CD4-positive, alpha-beta T cell (primary cell): ENCODE results near the gene ZWILCH. TPM values are rescaled to one million over a fixed set of nuclear protein-coding genes. Genes with fewer than 3 reads are reported as not detected.

Experiments used
- ATAC-seq: fragments of 200-7000 bp; cut with Tn5 transposase; one replicate; pipeline ENCODE4 v1.10.0; 2022; ENCODE audit warnings: mild to moderate bottlenecking; ENCODE audit not compliant: poor library complexity
- CTCF ChIA-PET: fragments of 350-600 bp; sonication (Branson Sonifier 250); formaldehyde crosslinking; loops from one replicate; lab custom pipeline; 2021; ENCODE audit warnings: antibody characterized with exemption, inconsistent platforms; lab: Charles Lee
- POLR2A ChIA-PET: fragments of 350-600 bp; sonication (Branson Sonifier 250); formaldehyde crosslinking; loops from one replicate; lab custom pipeline; 2021; ENCODE audit warnings: antibody characterized with exemption, inconsistent platforms; lab: Charles Lee
- DNase-seq, 14 experiments: peaks; one replicate each; pipeline ENCODE4 v3.0.0-alpha.2; 2013 to 2020; ENCODE audit warnings: mixed read lengths in 2 of 14
- H3K27ac ChIP-seq, 2 donors: one replicate each; pipeline versions ENCODE4 v1.5.1 to v1.7.0; 2013; ENCODE audit warnings: low read length in 2 of 2, low read depth in 1 of 2, mild to moderate bottlenecking in 1 of 2
- H3K27me3 ChIP-seq, 2 experiments: 1 replicate in 1 of 2; 2 replicates in 1 of 2; pipeline versions ENCODE4 v1.6.1 to v1.7.0; 2013; ENCODE audit warnings: low read length in 2 of 2, control low read depth in 1 of 2, mild to moderate bottlenecking in 1 of 2, moderate library complexity in 1 of 2; ENCODE audit not compliant: insufficient read depth in 2 of 2, control insufficient read depth in 1 of 2
- H3K36me3 ChIP-seq: one replicate; pipeline ENCODE4 v1.6.1; 2013; ENCODE audit warnings: low read length, control low read depth; ENCODE audit not compliant: insufficient read depth
- H3K4me1 ChIP-seq: one replicate; pipeline ENCODE4 v1.6.1; 2013; ENCODE audit warnings: low read length, control low read depth; ENCODE audit not compliant: insufficient read depth
- H3K4me3 ChIP-seq: one replicate; pipeline ENCODE4 v1.5.1; 2013; ENCODE audit warnings: mild to moderate bottlenecking, low read length, moderate library complexity
- H3K9me3 ChIP-seq, 2 experiments: 1 replicate in 1 of 2; 2 replicates in 1 of 2; pipeline versions ENCODE4 v1.6.1 to v1.7.0; 2013; ENCODE audit warnings: low read length in 2 of 2, mild to moderate bottlenecking in 2 of 2, control low read depth in 1 of 2, moderate library complexity in 1 of 2; ENCODE audit not compliant: control insufficient read depth in 1 of 2, insufficient read depth in 1 of 2
- H3K27ac Mint-ChIP-seq: one replicate; pipeline ENCODE4 v1.8.0; 2020; ENCODE audit warnings: mixed read lengths
- H3K27me3 Mint-ChIP-seq: one replicate; pipeline ENCODE4 v1.8.0; 2021; ENCODE audit warnings: mixed read lengths
- H3K36me3 Mint-ChIP-seq: one replicate; pipeline ENCODE4 v1.8.0; 2021; ENCODE audit warnings: low read depth, mixed read lengths
- H3K4me1 Mint-ChIP-seq: one replicate; pipeline ENCODE4 v1.8.0; 2021; ENCODE audit warnings: low read depth, mixed read lengths
- H3K4me3 Mint-ChIP-seq: one replicate; pipeline ENCODE4 v1.8.0; 2020; ENCODE audit warnings: mild to moderate bottlenecking, mixed read lengths
- H3K9me3 Mint-ChIP-seq: one replicate; pipeline ENCODE4 v1.8.0; 2020; ENCODE audit warnings: mixed read lengths
- CTCF ChIP-seq: fragments of 200-600 bp; IDR thresholded peaks from one replicate; pipeline ENCODE4 v1.8.0; 2022; ENCODE audit warnings: antibody characterized with exemption, mild to moderate bottlenecking
- intact Hi-C, 2 experiments: fragments of 100-400 bp; cut with DNase I in 1 of 2; cut with micrococcal nuclease in 1 of 2; formaldehyde crosslinking; loops; one replicate each; pipeline versions ENCODE4 v1.15.1 to v1.9.0; 2023 to 2025; cut with DNase I, micrococcal nuclease
- total RNA-seq, 174 experiments: library from RNA in 2 of 174; stranded (reverse) in 2 of 174; gene quantifications; one replicate each; pipeline ENCODE4 v1.2.3 and lab custom pipeline; 2021 to 2026

ZWILCH gene
- total RNA-seq, 2 experiments from 2014 or later = 6.8 to 7.2 TPM

DNA sequence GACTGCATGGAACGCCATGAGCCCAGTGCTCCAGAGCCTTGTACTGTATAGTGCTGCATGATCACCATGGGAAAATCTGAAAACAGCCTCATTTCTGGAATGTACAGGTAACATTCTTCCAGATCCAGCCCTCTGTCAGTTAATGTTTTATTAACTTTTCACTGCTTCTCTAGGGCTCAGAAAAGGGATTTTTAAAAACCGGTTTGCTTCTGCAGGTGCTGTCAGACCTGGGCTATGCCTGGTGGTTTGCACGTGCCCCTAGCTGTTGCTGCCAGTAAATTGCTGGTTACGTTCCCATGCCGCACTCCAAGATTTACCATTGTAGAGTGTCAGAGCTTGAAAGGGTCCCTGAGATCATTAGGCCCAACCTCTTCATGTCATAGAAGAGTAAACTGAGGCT, 16.6 kb upstream of the ZWILCH start:
- Histone ChIP-seq H3K4me1 (no peaks in the 10 kb centered on the region), H3K27ac (no peak overlapping the region), H3K9me3 (no peaks in the 10 kb centered on the region), H3K4me3 (no peak overlapping the region), H3K27me3 (no peaks in the 10 kb centered on the region), H3K36me3 (peaks cover 87% of the 10 kb centered on the region)
- DNase-seq (no peak), ATAC-seq (no peak)
- H3K27me3 Mint-ChIP-seq = no peaks in the 10 kb centered on the region
- ChIA-PET POLR2A (no interaction called here), CTCF (interaction anchor here (1.0 to 1.9 kb wide), 2 partner anchors 10 kb away, joined by 3 to 7 read pairs; partner anchors contain the start of gene SNAPC5)
- no peaks in the 10 kb centered on the region for H3K4me1 Mint-ChIP-seq
- H3K4me3 Mint-ChIP-seq = no peak overlapping the region
- peak overlapping the region; percentile 42 for H3K27ac Mint-ChIP-seq
- peaks cover 70% of the 10 kb centered on the region for H3K36me3 Mint-ChIP-seq
- H3K9me3 Mint-ChIP-seq = no peaks in the 10 kb centered on the region
- no peak for TF ChIP-seq CTCF
- intact Hi-C loops = no loop called here

- H3K27me3 ChIP-seq = no peaks in the 10 kb centered on the region
- Mint-ChIP-seq H3K4me3 (no peak overlapping the region), H3K27ac (peak overlapping the region; percentile 42), H3K9me3 (no peaks in the 10 kb centered on the region), H3K27me3 (no peaks in the 10 kb centered on the region), H3K36me3 (peaks cover 75% of the 10 kb centered on the region), H3K4me1 (peaks cover 5% of the 10 kb centered on the region)
- peaks cover 94% of the 10 kb centered on the region for H3K36me3 ChIP-seq
- DNase-seq = no peak
- no peak overlapping the region for H3K27ac ChIP-seq
- CTCF ChIA-PET = interaction anchor here (1.9 kb wide), 1 partner anchor 9 kb away, joined by 7 read pairs; the partner anchor contains the start of gene SNAPC5
- H3K4me3 ChIP-seq = no peak overlapping the region
- H3K9me3 ChIP-seq = no peaks in the 10 kb centered on the region
- intact Hi-C loops = no loop called here
- POLR2A ChIA-PET = interaction anchor here (0.6 kb wide), 1 partner anchor 16 kb away, joined by 3 read pairs; the partner anchor contains the start of genes RPL4 and ZWILCH
- ATAC-seq = no peak
- TF ChIP-seq CTCF = no peak
- no peaks in the 10 kb centered on the region for H3K4me1 ChIP-seq
Observed at GRCh38 chr15:66489179-66489791, 15.8 kb upstream of the ZWILCH start.

- intact Hi-C loops = no loop called here
- no peak for TF ChIP-seq CTCF
- Mint-ChIP-seq H3K27ac (no peak overlapping the region), H3K4me1 (peaks cover 22% of the 10 kb centered on the region), H3K9me3 (no peaks in the 10 kb centered on the region), H3K4me3 (no peak overlapping the region), H3K36me3 (peaks cover 77% of the 10 kb centered on the region), H3K27me3 (no peaks in the 10 kb centered on the region)
- no peak for DNase-seq
- Histone ChIP-seq H3K4me3 (no peak overlapping the region), H3K4me1 (peaks cover 12% of the 10 kb centered on the region), H3K27ac (no peak overlapping the region), H3K9me3 (no peaks in the 10 kb centered on the region), H3K36me3 (peaks cover 87% of the 10 kb centered on the region), H3K27me3 (no peaks in the 10 kb centered on the region)
- ChIA-PET POLR2A (interaction anchor here (0.6 to 1.0 kb wide), 2 partner anchors 104 to 107 kb away, joined by 3 read pairs; no protein-coding TSS in a partner anchor), CTCF (interaction anchor here (2.0 kb wide), 1 partner anchor 105 kb away, joined by 9 read pairs; the partner anchor contains the start of gene MAP2K1)
- ATAC-seq = no peak
Observed at GRCh38 chr15:66491846-66492245, 13.3 kb upstream of the ZWILCH start.
